Kasumi-1 (cell line): ENCODE measurements around the gene DLD.
"Not testable (repeated sequence)": the region's sequence is repeated elsewhere in the genome, so short reads cannot be mapped to it uniquely, and the experiment has no call there.

ENCODE experiments used
- DNase-seq, 2 experiments: peaks; one replicate each; lab custom pipeline; 2025; lab: John Stamatoyannopoulos, UW

DLD gene

GRCh38 chr7:107915541-107915940 is 24.6 kb downstream of the DLD start:
- no peak for DNase-seq

GRCh38 chr7:107917763-107918651 is 27.0 kb downstream of the DLD start:
- DNase-seq, result no peak

- no peak for DNase-seq
Measured at GRCh38 chr7:107918948-107919347, 28.0 kb downstream of the DLD start.

GRCh38 chr7:107920048-107920772 is 29.2 kb downstream of the DLD start:
- peak; percentile 17 to 29 for DNase-seq

DNA sequence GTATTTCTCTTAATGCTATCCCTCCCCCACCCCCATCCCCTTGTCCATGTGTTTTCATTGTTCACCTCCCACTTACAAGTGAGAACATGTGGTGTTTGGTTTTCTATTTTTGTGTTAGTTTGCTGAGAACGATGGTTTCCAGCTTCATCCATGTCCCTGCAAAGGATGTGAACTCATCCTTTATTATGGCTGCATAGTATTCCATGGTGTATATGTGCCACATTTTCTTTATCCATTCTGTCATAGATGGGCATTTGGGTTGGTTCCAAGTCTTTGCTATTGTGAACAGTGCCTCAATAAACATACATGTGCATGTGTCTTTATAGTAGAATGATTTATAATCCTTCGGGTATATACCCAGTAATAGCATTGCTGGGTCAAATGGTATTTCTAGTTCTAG is 30.8 kb downstream of the DLD start:
- not testable (repeated sequence) for DNase-seq

DNA sequence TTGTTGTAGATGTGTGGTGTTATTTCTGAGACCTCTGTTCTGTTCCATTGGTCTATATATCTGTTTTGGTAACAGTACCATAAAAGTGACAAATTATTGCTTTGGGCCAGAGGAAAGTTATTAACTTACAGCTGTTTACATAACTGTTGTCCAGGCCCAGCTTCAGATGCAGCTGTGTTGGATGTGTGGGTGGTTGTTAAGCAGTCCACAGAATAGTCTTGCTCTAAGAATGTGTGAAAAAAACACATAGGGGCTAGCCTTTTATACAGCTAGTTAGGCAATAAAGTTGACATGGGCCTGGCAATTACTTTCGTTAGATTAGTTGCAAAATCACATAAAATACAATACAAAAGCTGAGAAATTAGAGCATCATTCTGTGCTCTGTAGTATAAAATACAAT is 31.9 kb downstream of the DLD start:
- no peak for DNase-seq

GRCh38 chr7:107924841-107925504 is 34.0 kb downstream of the DLD start:
- DNase-seq, result peak; percentile 60 to 64

DNA sequence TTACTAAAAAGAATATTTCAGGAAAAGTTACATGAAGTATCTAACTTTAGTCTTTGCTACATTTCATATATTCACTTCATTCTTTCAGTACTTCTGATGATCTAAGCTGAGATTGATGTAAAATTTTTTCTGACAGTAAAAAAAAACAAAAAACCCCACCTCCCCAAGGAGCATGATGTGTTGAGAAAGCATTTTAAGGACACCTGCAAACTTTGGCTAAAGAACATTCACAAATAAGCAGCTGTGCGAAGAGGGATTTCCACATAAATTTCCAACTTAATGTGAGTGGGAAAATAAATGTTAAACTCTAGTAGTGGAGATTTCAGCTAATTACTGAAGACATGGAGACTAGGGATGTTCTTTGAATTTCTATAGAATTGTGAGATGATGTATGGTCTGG is 35.5 kb downstream of the DLD start:
- DNase-seq, result no peak

DNA sequence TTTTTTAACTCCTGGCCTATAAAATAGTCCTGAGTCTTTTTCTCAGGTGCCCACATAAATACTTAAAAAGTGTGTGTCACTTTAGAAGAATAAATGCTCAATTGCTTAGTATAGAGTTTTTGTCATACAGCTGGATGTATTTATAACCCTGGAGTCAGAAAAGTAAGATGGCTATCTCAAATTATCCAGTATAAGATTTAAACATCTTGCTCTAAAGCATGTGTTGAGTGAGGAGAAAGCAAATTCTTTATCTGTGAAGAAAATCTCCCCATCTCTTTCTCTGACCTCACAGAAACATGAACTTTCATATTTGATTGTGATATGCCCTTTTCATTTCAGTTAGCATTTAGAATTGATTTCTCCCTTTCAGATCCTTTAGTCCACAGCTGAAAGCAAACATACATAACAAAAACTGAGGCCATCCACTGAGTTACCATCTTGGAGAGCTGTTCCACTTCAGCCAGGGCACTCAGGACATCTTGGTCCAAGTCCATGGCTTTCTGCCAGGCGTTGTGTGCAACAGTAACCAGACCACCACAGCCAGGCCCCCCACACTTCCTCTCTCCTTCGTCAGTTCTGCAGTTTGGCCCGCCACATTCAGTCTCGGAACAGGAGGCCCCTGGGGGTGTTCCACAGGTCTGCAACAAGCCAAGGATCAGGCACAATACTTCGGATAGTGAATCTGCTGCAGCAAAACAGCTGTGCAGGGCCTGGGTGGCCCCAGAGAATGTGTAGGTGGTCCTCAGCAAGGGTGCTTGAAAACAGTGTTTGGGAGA is 40.9 kb downstream of the DLD start:
- peak; percentile 39 to 61 for DNase-seq

DNA sequence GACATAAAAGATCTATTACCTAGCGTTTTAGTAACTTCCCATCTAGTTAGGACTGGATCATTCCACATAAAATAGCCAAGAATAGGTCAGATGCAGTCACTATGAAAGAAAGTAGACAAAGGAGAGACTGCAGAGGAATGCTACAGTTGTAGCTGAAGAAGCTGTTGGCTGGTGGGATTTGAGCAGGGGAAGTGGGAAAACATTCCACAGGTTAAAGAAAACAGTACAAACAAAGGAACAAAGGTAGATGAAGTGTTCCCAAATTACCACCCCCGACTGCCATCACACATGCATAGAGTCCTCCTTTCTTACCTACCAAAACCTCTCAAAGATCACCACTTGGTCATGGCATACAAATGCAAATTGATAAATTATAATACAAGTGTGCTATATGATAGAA is 41.8 kb downstream of the DLD start:
- DNase-seq, result no peak

- no peak for DNase-seq
Measured at GRCh38 chr7:107933386-107934013, 42.5 kb downstream of the DLD start.

- no peak for DNase-seq
Measured at GRCh38 chr7:107934991-107935770, 44.2 kb downstream of the DLD start.

- no peak for DNase-seq
Measured at GRCh38 chr7:107936312-107936711, 45.3 kb downstream of the DLD start.

DNA sequence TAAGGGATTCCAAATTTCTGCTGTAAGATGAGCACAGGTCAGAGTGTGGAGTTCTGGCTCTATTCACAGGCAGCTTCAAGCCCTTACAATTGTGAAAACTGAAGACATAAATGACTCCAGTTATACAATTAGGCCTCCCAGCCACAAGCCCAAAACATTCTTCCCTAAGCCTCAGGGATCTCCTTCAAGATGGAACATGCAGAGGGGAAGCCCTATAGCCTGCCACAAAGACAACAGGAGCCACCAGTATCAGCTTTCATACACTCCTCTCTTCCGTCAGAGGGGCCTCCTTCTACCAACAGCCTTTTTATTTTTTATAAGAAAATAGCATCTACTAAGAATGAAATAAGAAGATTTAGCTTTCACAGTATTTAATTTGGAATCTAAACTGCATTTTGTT is 46.5 kb downstream of the DLD start:
- no peak for DNase-seq

DNA sequence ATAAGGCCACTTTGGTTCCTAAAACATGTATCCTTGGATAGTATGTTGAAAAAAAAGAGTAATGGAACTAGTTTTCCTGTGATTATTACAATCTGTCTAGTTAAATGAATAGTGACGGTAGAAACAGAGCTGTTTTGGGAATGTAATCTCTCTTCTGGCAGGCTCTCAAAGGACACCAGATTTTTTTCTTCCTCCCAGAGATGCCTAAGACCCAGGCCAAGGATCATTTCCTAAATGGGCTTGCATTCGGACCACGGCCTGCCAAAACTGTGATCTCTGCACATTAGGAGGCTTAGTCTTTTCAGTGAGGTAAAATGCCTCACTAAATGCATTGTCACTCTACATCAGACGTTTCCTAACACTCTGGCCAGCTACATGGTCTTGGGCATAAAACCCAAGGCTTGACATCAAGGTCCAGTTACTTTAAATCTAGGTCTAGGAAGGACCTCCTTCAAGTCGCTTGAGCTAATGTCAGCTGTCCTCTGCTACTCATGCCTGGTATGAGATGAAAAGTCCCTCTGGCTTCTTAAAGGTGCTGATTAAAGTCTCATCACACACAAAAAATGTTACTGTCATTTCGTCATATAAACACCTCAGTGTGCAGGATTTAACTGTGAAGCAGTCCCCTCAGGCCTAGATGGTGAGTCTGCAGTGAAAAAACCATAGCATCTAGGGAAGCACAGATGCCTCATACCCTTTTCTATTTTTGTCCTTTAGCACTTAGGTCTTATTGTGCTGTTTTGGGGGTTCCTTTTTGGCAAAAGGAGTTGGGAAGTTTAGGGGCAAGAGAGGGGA is 47.7 kb downstream of the DLD start:
- no peak for DNase-seq

GRCh38 chr7:107939573-107940489 is 48.8 kb downstream of the DLD start:
- no peak for DNase-seq

- DNase-seq, result no peak
Measured at GRCh38 chr7:107940951-107941350, 50.0 kb downstream of the DLD start.

- no peak for DNase-seq
Measured at GRCh38 chr7:107943018-107943417, 52.0 kb downstream of the DLD start.
